M059J (cell line): ENCODE measurements around the gene SLC6A2. TPM values are rescaled to one million over a fixed set of nuclear protein-coding genes. Genes with fewer than 3 reads are reported as not detected.

Experiments used
- total RNA-seq: library from RNA; depleted of rRNA; stranded (reverse); fragments of >200 nt; shearing (Covaris generic); gene quantifications from 2 replicates; pipeline ENCODE4 v1.2.3, GENCODE V29; 2014; rRNA removed

Gene SLC6A2
- total RNA-seq, 1 experiment from 2014 or later, result not detected

Other genes with a start within 250 kb of the SLC6A2 start
- 108 and 198 TPM in 2 replicates for gene MMP2, start 176.8 kb upstream of the SLC6A2 start, total RNA-seq
- 29.1 and 32.2 TPM in 2 replicates for gene LPCAT2, start 146.9 kb upstream of the SLC6A2 start, total RNA-seq
- 0.39 TPM in 1 of 2 replicates, not detected in the other for gene CAPNS2, start 89.3 kb upstream of the SLC6A2 start, total RNA-seq
- 2.2 and 2.4 TPM in 2 replicates for gene CES1, start 177.1 kb downstream of the SLC6A2 start, total RNA-seq
- not detected in 2 replicates for gene CES5A, start 219.4 kb downstream of the SLC6A2 start, total RNA-seq